Adrenal gland (tissue), 12 donors: Measurements from ENCODE around the gene MCF2L. TPM values are rescaled to one million over a fixed set of nuclear protein-coding genes. Genes with fewer than 3 reads are reported as not detected.

Source experiments
- DNase-seq, 7 donors: peaks; one replicate each; pipeline ENCODE4 v3.0.0-alpha.2; 2019 to 2020
- H3K27ac ChIP-seq, 5 donors: fragments of 200-600 bp; sonication (generic) in 4 of 5; 1 replicate in 3 of 5; 2 replicates in 2 of 5; pipeline versions ENCODE4 v1.5.1 to v1.8.0; 2016 to 2020; ENCODE audit warnings: mild to moderate bottlenecking in 1 of 5
- H3K27me3 ChIP-seq: fragments of 200-600 bp; 2 replicates; pipeline ENCODE4 v1.8.0; 2021
- H3K36me3 ChIP-seq, 2 donors: fragments of 200-600 bp; replicated peaks in 1 of 2; 1 replicate in 1 of 2; 2 replicates in 1 of 2; pipeline versions ENCODE4 v1.5.1 to v1.8.0; 2018 to 2022
- H3K4me1 ChIP-seq, 2 donors: fragments of 200-600 bp; replicated peaks in 1 of 2; 1 replicate in 1 of 2; 2 replicates in 1 of 2; pipeline versions ENCODE4 v1.5.1 to v1.8.0; 2018 to 2021
- H3K4me3 ChIP-seq, 4 donors: fragments of 200-600 bp; sonication (generic) in 3 of 4; one replicate each; pipeline ENCODE4 v1.5.1; 2016 to 2018
- H3K9me3 ChIP-seq, 3 donors: fragments of 200-600 bp; sonication (generic) in 1 of 3; replicated peaks in 1 of 3; 1 replicate in 2 of 3; 2 replicates in 1 of 3; pipeline versions ENCODE4 v1.5.1 to v1.8.0; 2016 to 2021
- POLR2A ChIP-seq, 2 donors: fragments of 450-650 bp; IDR thresholded peaks; one replicate each; pipeline ENCODE4 v1.6.1; 2017; ENCODE audit warnings: antibody characterized with exemption in 2 of 2, mild to moderate bottlenecking in 2 of 2, moderate library complexity in 1 of 2
- WGBS, 4 donors: extraction: QIAGEN DNeasy Blood & Tissue Kit in 2 of 4; methylation state at CpG; one replicate each; pipeline versions ENCODE4 v1.1.5 to v1.1.7; 2013 to 2017; 5-methylcytosine and 5-hydroxymethylcytosine counted together
- intact Hi-C, 2 donors: fragments of 100-400 bp; cut with DNase I; formaldehyde crosslinking; loops; one replicate each; pipeline versions ENCODE4 v1.14.1 to v1.15.0; 2022 to 2023
- polyA plus RNA-seq, 3 donors: library from polyadenylated mRNA; stranded (reverse); fragments of 200-250 nt in 2 of 3; fragments of 350-450 nt in 1 of 3; fragmentation: Illumina TruSeq in 1 of 3; extraction: RNeasy Lipid Tissue Mini Kit (QIAGEN cat#74804) in 1 of 3; gene quantifications; one replicate each; pipeline ENCODE4 v1.2.3, GENCODE V29; 2013 to 2014
- total RNA-seq, 9 donors: library from RNA; depleted of rRNA in 4 of 9; stranded (reverse); fragments of >200 nt in 4 of 9; fragments of 120-200 nt in 1 of 9; fragmentation: NEBNext Ultra II Directional in 1 of 9; extraction: Animal tissue kit (Norgen Biotek cat#: 25700) in 1 of 9; gene quantifications; one replicate each; pipeline versions ENCODE4 v1.1.0 to v1.2.4, GENCODE V29; 2013 to 2023
- TF ChIP-seq, protein P1 (sequence below), 6 experiments: fragments of 450-650 bp in 4 of 6; fragments of 200-600 bp in 2 of 6; sonication (generic) in 1 of 6; IDR thresholded peaks; 1 replicate in 5 of 6; 2 replicates in 1 of 6; pipeline versions ENCODE4 v1.5.1 to v1.8.0; 2016 to 2021; ENCODE audit warnings: antibody characterized with exemption in 6 of 6, mild to moderate bottlenecking in 2 of 6, moderate library complexity in 1 of 6
- donor health status: healthy with polysubstance abuse.
- donor health status: Bipolar disorder and iron deficiency.
- donor health status: DM: yes; HTN: yes; CAD: no.
- donor health status: DM: no; HTN: no; CAD: no.
- donor health status: DM: no; HTN: no; CAD: no.
- donor health status: DM: yes; HTN: yes; CAD: no.

Gene MCF2L
- total and polyA plus RNA-seq, 12 donors = 7.6 to 49.0 (median 15.3) TPM

DNA sequence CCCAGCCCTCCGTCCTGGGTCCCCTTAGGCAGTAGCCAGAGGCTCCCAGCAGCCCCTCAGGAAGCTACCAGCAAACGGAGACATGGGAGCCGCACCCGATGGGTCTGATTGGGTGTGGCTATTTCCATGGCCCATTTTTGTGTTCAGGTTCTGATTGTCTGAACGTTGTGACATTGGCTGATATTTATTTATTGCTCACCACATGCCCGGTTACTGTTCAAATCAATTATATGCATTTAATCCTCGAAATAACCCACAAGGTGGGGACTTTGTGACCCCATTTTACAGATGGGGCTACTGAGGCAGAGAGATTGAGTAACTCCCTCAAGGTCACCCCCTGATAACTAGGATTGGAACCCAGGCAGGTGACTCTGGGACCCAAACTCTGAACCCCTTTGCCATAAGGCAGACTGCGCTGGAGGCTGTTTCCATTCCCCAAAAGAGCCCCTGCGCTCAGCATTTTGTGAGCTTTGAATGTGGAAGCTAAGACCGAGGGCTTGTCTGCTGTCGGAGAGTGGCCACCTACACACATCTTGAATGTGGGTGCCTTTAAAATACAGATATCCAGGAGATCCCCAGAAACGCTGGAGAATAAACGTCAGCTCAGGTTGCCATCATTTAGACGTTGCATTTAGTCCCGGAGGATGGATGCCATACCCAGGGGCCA is 13.6 kb upstream of the MCF2L start:
- intact Hi-C loops = no loop called here
- H3K4me1 ChIP-seq = no peaks in the 10 kb centered on the region
- DNase-seq = no peak

DNA sequence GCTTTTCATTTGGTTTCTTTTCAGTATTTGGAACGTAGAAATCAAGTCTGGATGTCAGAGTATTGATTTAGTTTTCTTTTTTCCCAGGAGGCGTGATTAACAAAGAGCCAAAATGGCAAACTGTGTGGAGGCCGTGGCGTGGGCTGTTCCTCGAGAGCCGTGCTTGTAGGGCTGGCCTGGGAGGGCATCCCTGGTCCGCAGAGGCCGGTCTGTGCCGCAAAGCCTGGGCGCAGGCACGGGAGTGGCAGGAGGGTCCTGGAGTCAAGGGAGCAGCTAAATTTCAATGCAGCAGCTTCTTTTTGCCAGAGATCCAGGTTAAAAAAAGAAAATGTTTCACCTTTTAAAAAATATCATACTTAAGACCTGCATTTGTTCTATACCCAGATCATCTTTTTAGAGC is 13.1 kb upstream of the MCF2L start:
- DNase-seq = no peak
- Histone ChIP-seq H3K27me3 (no peaks in the 10 kb centered on the region), H3K36me3 (no peaks in the 10 kb centered on the region), H3K9me3 (no peaks in the 10 kb centered on the region), H3K4me1 (no peaks in the 10 kb centered on the region), H3K27ac (no peak overlapping the region), H3K4me3 (no peak overlapping the region)
- TF ChIP-seq, protein P1, sequence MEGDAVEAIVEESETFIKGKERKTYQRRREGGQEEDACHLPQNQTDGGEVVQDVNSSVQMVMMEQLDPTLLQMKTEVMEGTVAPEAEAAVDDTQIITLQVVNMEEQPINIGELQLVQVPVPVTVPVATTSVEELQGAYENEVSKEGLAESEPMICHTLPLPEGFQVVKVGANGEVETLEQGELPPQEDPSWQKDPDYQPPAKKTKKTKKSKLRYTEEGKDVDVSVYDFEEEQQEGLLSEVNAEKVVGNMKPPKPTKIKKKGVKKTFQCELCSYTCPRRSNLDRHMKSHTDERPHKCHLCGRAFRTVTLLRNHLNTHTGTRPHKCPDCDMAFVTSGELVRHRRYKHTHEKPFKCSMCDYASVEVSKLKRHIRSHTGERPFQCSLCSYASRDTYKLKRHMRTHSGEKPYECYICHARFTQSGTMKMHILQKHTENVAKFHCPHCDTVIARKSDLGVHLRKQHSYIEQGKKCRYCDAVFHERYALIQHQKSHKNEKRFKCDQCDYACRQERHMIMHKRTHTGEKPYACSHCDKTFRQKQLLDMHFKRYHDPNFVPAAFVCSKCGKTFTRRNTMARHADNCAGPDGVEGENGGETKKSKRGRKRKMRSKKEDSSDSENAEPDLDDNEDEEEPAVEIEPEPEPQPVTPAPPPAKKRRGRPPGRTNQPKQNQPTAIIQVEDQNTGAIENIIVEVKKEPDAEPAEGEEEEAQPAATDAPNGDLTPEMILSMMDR (IDR thresholded peaks at IDR 0.05) = no peak
- TF ChIP-seq POLR2A (IDR thresholded peaks at IDR 0.05) = no peak
- intact Hi-C loops = no loop called here
- WGBS, 4 donors = 80 to 85% (median 84%) methylated on average over 11 of the region's 11 CpGs

More for the DNA sequence above, 13.6 kb upstream of the MCF2L start:
- H3K36me3 ChIP-seq = no peaks in the 10 kb centered on the region
- no peak for TF ChIP-seq POLR2A (IDR thresholded peaks at IDR 0.05)
- TF ChIP-seq, protein P1 (IDR thresholded peaks at IDR 0.05) = no peak
- H3K27me3 ChIP-seq = no peaks in the 10 kb centered on the region
- WGBS, 4 donors = 75 to 87% (median 82%) methylated on average over 15 of the region's 15 CpGs
- no peak overlapping the region for H3K4me3 ChIP-seq
- H3K27ac ChIP-seq = no peak overlapping the region
- no peaks in the 10 kb centered on the region for H3K9me3 ChIP-seq

DNA sequence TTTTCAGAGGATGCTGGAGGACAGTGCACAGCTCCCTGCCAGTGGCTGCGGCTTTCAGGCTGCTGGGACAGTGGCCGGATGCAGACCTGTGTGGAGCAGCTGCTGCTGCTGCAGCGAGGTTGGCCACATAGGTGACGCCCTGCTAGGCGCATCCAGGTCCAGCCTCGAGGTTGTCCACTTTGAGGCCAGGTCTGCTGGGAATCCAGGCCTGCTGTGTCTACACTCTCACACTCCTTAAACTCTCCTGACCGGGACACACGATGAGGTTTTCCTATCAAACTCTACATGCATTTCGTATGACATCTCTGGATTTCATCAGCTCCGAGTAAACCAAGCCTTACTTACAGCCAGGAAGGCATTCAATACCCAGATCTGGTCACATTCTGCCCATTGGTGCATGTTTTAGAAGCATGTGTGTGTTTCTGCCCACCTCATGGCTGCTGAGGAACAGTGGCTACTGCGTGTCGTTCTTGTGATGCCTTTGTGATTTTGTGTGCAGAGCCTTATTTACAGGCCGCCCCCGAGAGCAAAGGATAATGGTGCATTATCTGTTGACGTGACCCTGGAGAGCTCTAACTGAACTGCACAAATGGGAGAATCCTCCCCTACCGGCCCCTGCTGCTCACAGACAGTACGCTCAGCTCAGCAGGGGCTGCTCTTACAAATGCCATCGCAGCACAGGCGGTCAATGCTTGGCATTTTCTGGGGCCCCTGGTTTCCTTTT is 12.3 kb upstream of the MCF2L start:
- Histone ChIP-seq H3K4me1 (no peaks in the 10 kb centered on the region), H3K27me3 (no peaks in the 10 kb centered on the region), H3K4me3 (no peak overlapping the region), H3K9me3 (no peaks in the 10 kb centered on the region), H3K36me3 (no peaks in the 10 kb centered on the region), H3K27ac (no peak overlapping the region)
- no peak for DNase-seq
- 62 to 75% (median 71%) methylated on average over 15 to 19 of the region's 19 CpGs for WGBS, 4 donors
- intact Hi-C loops = no loop called here
- TF ChIP-seq POLR2A (IDR thresholded peaks at IDR 0.05) = no peak
- TF ChIP-seq, protein P1 (IDR thresholded peaks at IDR 0.05) = no peak

DNA sequence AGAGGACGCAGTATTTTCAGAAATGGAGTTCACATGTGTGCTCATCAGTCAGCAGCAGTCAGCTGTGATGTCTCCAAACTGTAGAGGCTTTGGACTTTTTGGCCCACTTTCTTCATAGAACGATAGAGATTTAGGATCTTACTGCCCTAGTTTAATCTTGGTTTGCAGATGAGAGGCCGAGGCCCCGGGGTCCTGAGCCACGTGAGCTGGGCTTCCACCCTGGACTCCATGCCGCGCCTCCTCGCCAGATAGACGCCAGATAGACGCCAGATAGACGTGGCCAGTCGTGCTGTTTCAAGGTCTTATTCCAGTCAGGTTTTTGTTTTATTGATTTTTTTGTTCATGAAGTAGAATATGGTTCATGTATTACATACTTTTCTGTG is 11.7 kb upstream of the MCF2L start:
- WGBS, 4 donors = 61 to 71% (median 70%) methylated on average over 12 of the region's 12 CpGs

More for the DNA sequence above, 11.7 kb upstream of the MCF2L start:
- Histone ChIP-seq H3K9me3 (no peaks in the 10 kb centered on the region), H3K4me3 (no peak overlapping the region), H3K27me3 (no peaks in the 10 kb centered on the region), H3K4me1 (no peaks in the 10 kb centered on the region), H3K36me3 (no peaks in the 10 kb centered on the region), H3K27ac (no peak overlapping the region)
- TF ChIP-seq, protein P1 (IDR thresholded peaks at IDR 0.05) = no peak
- TF ChIP-seq POLR2A (IDR thresholded peaks at IDR 0.05) = no peak
- intact Hi-C loops = no loop called here
- DNase-seq = no peak
